ENCODE measurements around the gene PAFAH1B1.

The PAFAH1B1 gene

DNA sequence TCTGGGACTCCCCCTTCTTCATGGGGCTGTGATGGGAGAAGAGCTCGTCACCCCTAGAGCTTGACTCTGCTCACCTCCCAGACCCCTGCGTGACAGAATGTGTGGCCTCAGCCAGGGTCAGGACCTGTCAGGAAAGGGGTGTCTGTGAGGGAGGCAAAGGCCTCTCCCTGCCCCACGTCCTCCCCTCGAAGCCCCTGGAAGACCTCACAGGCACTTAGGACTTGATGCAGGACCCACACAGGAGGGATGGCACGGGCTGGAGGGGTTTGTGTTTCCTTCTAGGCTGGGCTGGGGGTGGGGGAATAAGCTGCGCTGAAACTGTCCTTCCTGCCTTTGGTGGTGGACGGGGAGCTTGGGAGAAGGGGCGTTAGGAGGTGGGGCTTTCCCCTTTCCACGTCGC, 129.2 kb downstream of the PAFAH1B1 start:
- DNase-seq (ENCODE audit: low spot score): no peak

DNA sequence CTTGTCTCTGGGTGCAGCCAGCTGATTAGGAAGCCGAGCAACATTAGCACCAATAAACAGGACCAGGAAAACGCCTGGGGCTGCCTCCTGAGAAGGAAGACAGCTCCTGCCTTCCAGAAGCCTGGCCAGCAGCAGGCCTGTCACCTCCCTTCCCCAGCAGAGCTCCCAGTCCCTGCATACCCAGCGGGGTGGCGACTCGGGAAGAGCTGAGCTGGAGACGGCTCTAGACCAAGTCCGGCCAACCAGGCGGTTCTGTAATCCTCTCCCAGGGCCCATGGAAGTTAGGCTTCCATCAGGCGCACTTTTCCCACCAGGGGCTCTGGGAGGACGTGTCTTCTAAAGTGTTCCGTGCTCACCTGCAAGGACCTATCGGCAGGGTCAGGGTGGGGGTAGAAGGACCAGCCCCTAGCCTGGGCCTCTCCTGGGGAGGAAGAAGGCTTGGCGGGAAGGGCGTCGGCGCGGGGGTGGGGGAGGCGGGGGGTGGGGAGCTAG, 130.1 kb downstream of the PAFAH1B1 start:
- DNase-seq (ENCODE audit: low spot score): no peak

DNA sequence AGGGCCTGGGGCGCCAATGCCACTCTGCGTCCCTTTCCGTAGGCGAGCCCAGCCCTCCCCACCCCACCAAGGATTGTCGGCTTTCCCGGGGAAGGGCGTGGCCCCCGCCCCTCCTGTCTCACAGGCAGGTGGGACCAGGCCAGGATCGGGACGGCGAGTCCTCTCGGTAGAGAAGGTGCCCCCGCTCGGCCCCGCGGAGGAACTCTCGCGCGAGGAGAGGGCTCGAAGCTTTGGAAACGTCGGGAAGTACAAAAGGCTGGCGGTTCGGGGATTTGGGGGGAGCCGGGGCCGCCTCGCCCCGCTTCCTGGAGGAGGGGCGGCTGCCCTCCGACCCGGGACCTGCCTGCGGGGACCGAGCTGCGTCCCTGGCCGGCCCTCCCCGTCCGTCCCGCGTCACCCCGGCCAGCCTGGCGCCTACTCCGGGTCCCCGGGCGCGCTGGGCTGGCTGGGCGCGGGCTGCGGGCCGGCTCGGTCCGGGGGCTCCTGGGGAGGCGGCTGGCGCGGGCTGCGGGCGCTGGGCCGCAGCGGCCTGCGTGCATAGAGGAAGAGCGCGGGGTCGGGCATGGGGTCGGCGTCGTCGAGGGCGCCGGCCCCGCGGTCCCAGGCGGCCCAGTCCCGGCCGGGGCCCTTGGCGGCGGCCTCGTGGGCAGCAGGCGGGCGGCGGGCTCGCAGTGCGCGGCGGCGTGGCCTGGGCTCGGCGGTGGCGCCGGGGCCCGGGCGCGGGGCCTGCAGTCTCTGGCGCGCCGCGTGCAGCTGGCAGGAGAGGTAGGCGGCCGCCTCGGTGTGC, 130.7 kb downstream of the PAFAH1B1 start:
- no peak for DNase-seq (ENCODE audit: low spot score)

DNA sequence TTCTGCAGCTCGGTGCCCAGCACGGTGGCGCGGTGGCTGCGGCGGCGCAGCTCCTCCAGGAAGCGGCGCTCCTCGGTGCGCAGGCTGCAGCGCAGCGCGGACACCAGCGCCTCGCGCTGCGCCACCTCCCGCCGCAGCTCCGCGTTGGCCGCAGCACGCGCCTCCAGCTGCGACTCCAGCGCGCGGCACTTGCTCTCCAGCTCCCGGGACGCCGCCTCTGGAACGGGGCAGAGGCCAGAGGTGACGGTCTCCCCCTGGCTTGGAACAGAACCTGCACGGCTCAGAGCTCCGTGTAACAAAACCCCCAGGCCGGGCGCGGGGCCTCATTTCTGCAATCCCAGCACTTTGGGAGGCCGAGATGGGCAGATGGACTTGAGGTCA, 131.3 kb downstream of the PAFAH1B1 start:
- DNase-seq (ENCODE audit: low spot score): peak; percentile 18

DNA sequence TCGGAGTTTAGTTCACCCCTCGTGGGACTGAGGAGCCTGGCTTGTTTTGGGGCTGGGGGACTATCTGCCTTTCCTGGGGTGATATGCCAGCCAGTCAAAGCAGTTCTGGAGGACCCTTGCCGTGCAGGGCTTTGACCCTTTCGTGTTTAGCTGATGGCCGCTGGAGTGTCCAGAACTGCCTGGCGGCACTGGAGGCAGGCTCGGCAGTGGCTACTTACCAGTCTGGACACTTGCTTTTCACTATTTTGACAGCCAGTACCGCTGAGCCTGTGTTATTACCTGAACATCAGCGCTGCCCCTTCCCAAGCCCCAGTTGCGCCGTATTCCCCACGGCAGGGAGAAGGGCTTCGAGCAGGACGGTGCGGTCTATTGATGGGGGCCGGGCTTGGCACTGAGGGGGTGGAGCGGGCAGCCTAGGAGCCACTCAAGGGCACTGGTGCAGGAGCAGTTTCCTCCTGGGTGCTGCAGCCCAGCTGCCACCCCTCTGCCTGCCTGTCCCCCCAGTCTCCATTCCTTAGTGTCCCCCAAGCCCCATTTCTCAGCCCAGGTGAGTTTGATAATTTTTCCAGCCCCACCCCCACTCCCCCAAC, 137.4 kb downstream of the PAFAH1B1 start:
- no peak for DNase-seq (ENCODE audit: low spot score)

DNA sequence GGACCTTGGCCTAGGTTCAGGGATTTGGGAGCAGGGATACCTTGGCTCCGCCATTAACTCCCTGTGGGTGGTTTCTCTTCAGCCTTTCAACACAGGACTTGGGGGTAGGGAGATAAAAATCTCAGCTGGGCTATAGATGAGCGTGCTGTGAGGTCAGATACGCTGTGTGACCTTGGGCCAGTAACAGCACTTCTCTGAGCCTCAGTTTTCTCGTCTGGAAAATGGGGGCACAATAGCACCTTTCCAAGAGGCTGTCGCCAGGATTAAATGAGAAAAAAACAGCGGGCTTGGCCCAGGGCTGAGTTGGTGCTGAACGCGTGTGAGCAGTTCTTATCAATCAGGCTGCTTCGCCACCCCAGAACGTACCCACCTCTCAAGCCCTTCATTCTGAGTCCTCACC, 138.4 kb downstream of the PAFAH1B1 start:
- no peak for DNase-seq (ENCODE audit: low spot score)

DNA sequence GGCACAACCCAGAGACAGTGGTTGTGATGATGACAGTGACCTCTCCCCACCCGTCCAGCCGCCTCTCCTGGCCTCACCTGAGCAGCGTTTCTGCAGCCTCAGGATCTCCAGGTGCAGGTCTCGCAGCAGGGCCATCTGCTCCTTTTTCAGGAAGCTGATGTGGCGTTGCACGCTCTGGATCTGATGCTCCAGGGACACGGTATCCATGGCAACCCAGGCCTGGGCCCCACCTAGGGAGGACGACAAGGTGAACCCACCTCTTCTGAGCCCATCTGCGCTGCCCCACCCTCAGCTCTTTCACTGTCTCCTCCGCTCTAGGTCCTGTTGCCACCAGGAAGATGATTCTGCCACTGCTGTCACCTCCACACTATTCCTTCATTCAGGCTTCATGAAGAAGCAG, 141.5 kb downstream of the PAFAH1B1 start:
- DNase-seq (ENCODE audit: low spot score): no peak
